Left ventricle myocardium inferior (tissue), 1 donor: ENCODE measurements around the gene SP9. TPM values are rescaled to one million over a fixed set of nuclear protein-coding genes. Genes with fewer than 3 reads are reported as not detected.

Experiments used
- DNase-seq: peaks from one replicate; pipeline ENCODE4 v3.0.0-alpha.2; 2020
- H3K27ac ChIP-seq: fragments of 200-600 bp; replicated peaks from 2 replicates; pipeline ENCODE4 v1.8.0; 2021
- H3K27me3 ChIP-seq: fragments of 200-600 bp; 2 replicates; pipeline ENCODE4 v1.8.0; 2021; ENCODE audit warnings: low read depth
- H3K36me3 ChIP-seq: fragments of 200-600 bp; 2 replicates; pipeline ENCODE4 v1.8.0; 2021
- H3K4me1 ChIP-seq: fragments of 200-600 bp; 2 replicates; pipeline ENCODE4 v1.8.0; 2021
- H3K4me3 ChIP-seq: fragments of 200-600 bp; 2 replicates; pipeline ENCODE4 v1.8.0; 2021; ENCODE audit warnings: mild to moderate bottlenecking, moderate library complexity
- H3K9me3 ChIP-seq: fragments of 200-600 bp; replicated peaks from 2 replicates; pipeline ENCODE4 v1.8.0; 2021
- intact Hi-C: fragments of 100-400 bp; cut with micrococcal nuclease; formaldehyde crosslinking; loops from one replicate; pipeline ENCODE4 v1.11.0; 2022
- total RNA-seq: library from RNA; stranded (reverse); fragmentation: NEBNext Ultra II Directional; extraction: Animal tissue kit (Norgen Biotek cat#: 25700); gene quantifications from one replicate; pipeline ENCODE4 v1.2.1, GENCODE V29; 2021
- TF ChIP-seq, protein P1 (sequence below): fragments of 200-600 bp; IDR thresholded peaks from 2 replicates; pipeline ENCODE4 v1.8.0; 2021; ENCODE audit warnings: antibody characterized with exemption, mild to moderate bottlenecking, borderline replicate concordance
- donor health status: DM: no; HTN: yes; CAD: no; lungs with severe emphysema.

The SP9 gene
- total RNA-seq, 1 donor from 2014 or later, result not detected

DNA sequence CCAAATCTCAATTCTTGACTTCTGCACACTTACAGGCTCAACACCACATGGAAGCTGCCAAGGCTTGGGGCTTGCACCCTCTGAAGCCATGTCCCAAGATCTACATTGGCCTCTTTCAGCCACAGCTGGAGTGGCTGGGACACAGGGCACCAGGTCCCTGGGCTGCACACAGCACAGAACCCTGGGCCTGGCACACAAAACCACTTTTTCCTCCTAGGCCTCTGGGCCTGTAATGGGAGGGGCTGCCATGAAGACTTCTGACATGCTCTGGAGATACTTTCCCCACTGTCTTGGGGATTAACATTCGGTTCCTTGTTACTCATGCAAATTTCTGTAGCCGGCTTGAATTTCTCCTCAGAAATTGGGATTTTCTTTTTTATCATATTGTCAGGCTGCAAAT, 29.9 kb downstream of the SP9 start:
- no peak for DNase-seq
- Histone ChIP-seq H3K27ac (no peak overlapping the region), H3K4me3 (no peak overlapping the region), H3K9me3 (no peaks in the 10 kb centered on the region), H3K27me3 (no peaks in the 10 kb centered on the region), H3K36me3 (peaks cover 64% of the 10 kb centered on the region), H3K4me1 (no peaks in the 10 kb centered on the region)
- TF ChIP-seq, protein P1, sequence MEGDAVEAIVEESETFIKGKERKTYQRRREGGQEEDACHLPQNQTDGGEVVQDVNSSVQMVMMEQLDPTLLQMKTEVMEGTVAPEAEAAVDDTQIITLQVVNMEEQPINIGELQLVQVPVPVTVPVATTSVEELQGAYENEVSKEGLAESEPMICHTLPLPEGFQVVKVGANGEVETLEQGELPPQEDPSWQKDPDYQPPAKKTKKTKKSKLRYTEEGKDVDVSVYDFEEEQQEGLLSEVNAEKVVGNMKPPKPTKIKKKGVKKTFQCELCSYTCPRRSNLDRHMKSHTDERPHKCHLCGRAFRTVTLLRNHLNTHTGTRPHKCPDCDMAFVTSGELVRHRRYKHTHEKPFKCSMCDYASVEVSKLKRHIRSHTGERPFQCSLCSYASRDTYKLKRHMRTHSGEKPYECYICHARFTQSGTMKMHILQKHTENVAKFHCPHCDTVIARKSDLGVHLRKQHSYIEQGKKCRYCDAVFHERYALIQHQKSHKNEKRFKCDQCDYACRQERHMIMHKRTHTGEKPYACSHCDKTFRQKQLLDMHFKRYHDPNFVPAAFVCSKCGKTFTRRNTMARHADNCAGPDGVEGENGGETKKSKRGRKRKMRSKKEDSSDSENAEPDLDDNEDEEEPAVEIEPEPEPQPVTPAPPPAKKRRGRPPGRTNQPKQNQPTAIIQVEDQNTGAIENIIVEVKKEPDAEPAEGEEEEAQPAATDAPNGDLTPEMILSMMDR, result no peak
- intact Hi-C loops, result no loop called here

DNA sequence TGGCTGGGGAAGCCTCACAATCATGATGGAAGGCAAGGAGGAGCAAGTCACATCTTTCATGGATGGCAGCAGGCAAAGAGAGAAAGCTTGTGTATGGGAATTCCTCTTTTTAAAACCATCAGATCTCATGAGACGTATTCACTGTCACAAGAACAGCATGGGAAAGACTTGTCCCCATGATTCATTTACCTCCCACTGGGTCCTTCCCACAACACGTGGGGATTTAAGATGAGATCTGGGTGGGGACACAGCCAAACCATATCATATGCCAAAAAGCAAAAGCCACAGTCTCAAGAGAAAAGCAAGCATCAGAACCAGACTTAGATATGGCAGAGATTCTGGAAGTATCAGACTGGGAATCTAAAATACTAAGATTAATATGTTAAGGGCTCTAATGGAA, 30.8 kb downstream of the SP9 start:
- no peaks in the 10 kb centered on the region for H3K27me3 ChIP-seq
- intact Hi-C loops, result no loop called here
- DNase-seq, result no peak
- no peaks in the 10 kb centered on the region for H3K9me3 ChIP-seq
- H3K27ac ChIP-seq, result no peak overlapping the region
- TF ChIP-seq, protein P1, result no peak
- H3K36me3 ChIP-seq, result peaks cover 71% of the 10 kb centered on the region
- no peak overlapping the region for H3K4me3 ChIP-seq
- H3K4me1 ChIP-seq, result no peaks in the 10 kb centered on the region

DNA sequence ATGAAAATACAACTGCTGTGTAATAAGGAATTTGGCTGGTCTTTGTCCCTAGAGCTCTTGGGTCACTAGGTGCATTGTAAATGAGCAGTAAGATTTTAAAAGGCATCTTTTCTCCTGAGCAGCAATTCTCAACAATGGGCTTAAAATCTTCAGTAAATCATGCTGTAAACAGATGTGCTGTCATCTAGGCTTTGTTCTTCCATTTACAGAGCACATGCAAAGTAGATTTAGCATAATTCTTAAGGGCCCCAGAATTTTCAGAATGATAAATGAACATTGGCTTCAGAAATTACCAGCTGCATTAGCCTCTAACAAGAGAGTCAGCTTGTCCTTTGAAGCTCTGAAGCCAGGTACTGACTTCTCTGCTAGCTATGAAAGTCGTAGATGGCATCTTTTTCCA, 33.9 kb downstream of the SP9 start:
- Histone ChIP-seq H3K27ac (no peak overlapping the region), H3K27me3 (no peaks in the 10 kb centered on the region), H3K4me1 (no peaks in the 10 kb centered on the region), H3K36me3 (peaks cover 88% of the 10 kb centered on the region), H3K4me3 (no peak overlapping the region), H3K9me3 (no peaks in the 10 kb centered on the region)
- intact Hi-C loops, result no loop called here
- TF ChIP-seq, protein P1, result no peak
- no peak for DNase-seq

DNA sequence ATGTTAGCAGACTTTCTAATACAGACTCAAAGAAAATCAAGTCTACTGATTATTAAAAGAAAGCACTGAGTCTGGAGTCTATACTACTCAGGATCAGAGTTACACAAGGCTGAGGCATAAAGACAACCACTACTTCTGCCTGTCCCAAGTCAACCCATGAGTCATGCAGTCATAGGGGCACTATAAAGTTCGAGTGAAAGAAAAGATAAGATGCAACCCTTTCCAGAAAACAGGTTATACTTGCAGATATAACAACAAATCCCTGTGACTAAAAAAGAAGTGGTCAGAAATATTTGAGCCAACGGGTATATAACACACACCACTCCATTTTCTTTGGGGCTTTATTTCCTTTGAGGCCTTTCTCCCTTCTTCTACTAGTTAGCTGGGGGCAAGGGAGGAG, 42.2 kb downstream of the SP9 start:
- H3K27ac ChIP-seq, result no peak overlapping the region
- no peaks in the 10 kb centered on the region for H3K27me3 ChIP-seq
- H3K4me3 ChIP-seq, result no peak overlapping the region
- no peaks in the 10 kb centered on the region for H3K4me1 ChIP-seq
- no peaks in the 10 kb centered on the region for H3K9me3 ChIP-seq
- TF ChIP-seq, protein P1, result no peak
- DNase-seq, result no peak
- intact Hi-C loops, result no loop called here
- peaks cover 91% of the 10 kb centered on the region for H3K36me3 ChIP-seq

DNA sequence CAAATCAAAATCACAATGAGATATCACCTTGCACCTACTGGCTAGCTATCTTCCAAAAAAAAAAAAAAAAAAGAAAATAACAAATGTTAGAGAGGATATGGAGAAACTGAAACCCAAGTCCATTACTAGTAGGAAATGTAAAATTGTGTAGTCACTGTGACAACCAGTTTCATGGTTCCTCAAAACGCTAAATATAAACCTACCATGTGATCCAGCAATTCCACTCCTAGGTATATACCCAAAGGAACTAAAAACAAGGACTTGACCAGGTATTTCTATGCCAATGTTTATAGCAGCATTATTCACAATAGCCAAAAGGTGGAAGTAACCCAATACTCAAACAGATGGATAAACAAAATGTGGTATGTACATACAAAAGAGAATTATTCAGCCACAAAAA, 49.0 kb downstream of the SP9 start:
- TF ChIP-seq, protein P1, result no peak
- Histone ChIP-seq H3K4me3 (no peak overlapping the region), H3K27me3 (no peaks in the 10 kb centered on the region), H3K9me3 (no peaks in the 10 kb centered on the region), H3K36me3 (peaks cover 62% of the 10 kb centered on the region), H3K4me1 (peaks cover 5% of the 10 kb centered on the region), H3K27ac (no peak overlapping the region)
- DNase-seq, result no peak
- intact Hi-C loops, result no loop called here

DNA sequence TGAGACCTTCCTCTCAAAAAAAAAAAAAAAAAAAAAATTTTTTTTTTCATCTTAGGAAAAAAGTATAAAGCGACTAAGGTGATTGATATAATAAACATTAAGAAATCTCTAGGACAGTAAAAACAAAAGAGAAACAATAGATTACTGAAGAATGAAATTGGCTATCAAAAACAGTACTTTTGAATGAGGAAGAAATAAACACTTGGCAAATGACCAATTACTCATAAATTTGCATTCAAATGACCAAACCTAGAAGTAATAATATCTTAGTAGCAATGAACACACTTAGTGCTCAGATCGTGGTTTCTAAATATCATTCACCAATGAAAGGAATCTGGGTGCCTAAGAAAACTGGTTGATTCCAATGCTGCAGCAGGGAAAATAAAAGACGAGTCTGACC, 50.4 kb downstream of the SP9 start:
- TF ChIP-seq, protein P1, result no peak
- intact Hi-C loops, result no loop called here
- Histone ChIP-seq H3K36me3 (peaks cover 48% of the 10 kb centered on the region), H3K4me3 (no peak overlapping the region), H3K9me3 (no peaks in the 10 kb centered on the region), H3K4me1 (peaks cover 18% of the 10 kb centered on the region), H3K27ac (no peak overlapping the region), H3K27me3 (no peaks in the 10 kb centered on the region)
- no peak for DNase-seq
